Lower lobe of right lung (tissue), 2 donors: ENCODE data around the gene MACROD2. TPM values are rescaled to one million over a fixed set of nuclear protein-coding genes. Genes with fewer than 3 reads are reported as not detected.

Experiments used
- ATAC-seq, 2 donors: fragments of 200-7000 bp; cut with Tn5 transposase; one replicate each; pipeline ENCODE4 v1.9.1; 2020 to 2022; ENCODE audit warnings: mild to moderate bottlenecking in 2 of 2, moderate library complexity in 2 of 2
- DNase-seq: peaks from one replicate; pipeline ENCODE4 v3.0.0-alpha.2; 2020
- H3K27ac ChIP-seq: fragments of 200-600 bp; one replicate; pipeline ENCODE4 v1.8.0; 2022
- H3K27me3 ChIP-seq: fragments of 200-600 bp; one replicate; pipeline ENCODE4 v1.8.0; 2022; ENCODE audit warnings: low read depth
- H3K36me3 ChIP-seq: fragments of 200-600 bp; one replicate; pipeline ENCODE4 v1.8.0; 2022; ENCODE audit warnings: mild to moderate bottlenecking
- H3K4me1 ChIP-seq: fragments of 200-600 bp; one replicate; pipeline ENCODE4 v1.8.0; 2022
- H3K4me3 ChIP-seq: fragments of 200-600 bp; one replicate; pipeline ENCODE4 v1.8.0; 2022; ENCODE audit warnings: mild to moderate bottlenecking
- H3K9me3 ChIP-seq: fragments of 200-600 bp; one replicate; pipeline ENCODE4 v1.8.0; 2022
- intact Hi-C: fragments of 100-400 bp; cut with DNase I; formaldehyde crosslinking; loops from one replicate; pipeline ENCODE4 v1.11.0; 2022
- total RNA-seq: library from RNA; stranded (reverse); fragmentation: NEBNext Ultra II Directional; extraction: Animal tissue kit (Norgen Biotek cat#: 25700); gene quantifications from one replicate; pipeline ENCODE4 v1.2.1, GENCODE V29; 2021
- TF ChIP-seq, protein P1 (sequence below): fragments of 200-600 bp; IDR thresholded peaks from one replicate; pipeline ENCODE4 v1.8.0; 2022; ENCODE audit warnings: antibody characterized with exemption, mild to moderate bottlenecking
- donor health status: DM: no; HTN: yes; CAD: no; lungs with severe emphysema.

The MACROD2 gene
- total RNA-seq, 1 donor from 2014 or later: 73.0 TPM

DNA sequence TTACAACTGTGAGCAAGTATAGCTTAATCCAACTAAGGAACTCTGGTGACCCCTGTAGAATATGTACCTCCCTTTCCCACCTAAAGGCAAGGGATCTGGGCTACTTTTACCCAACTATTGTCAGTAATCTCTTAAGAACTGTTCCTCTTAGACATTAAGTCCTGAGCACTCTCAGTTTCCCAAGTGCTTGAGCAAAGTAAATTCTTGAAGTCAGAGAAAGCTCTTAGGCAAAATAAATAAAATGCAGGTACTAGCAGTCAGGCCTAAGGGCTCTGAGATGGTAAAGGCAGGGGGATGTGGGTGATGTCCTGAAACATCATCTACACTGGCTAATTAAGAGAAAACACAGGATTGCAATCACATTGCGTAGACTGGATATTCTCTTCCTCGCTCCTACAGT lies 788.5 kb downstream of the MACROD2 start:
- Histone ChIP-seq H3K4me3 (no peak overlapping the region), H3K36me3 (no peaks in the 10 kb centered on the region), H3K27me3 (no peaks in the 10 kb centered on the region), H3K4me1 (peaks cover 10% of the 10 kb centered on the region), H3K9me3 (no peaks in the 10 kb centered on the region), H3K27ac (no peak overlapping the region)
- intact Hi-C loops: no loop called here
- ATAC-seq (peak; percentile 46 to 87), DNase-seq (no peak)
- TF ChIP-seq, protein P1, sequence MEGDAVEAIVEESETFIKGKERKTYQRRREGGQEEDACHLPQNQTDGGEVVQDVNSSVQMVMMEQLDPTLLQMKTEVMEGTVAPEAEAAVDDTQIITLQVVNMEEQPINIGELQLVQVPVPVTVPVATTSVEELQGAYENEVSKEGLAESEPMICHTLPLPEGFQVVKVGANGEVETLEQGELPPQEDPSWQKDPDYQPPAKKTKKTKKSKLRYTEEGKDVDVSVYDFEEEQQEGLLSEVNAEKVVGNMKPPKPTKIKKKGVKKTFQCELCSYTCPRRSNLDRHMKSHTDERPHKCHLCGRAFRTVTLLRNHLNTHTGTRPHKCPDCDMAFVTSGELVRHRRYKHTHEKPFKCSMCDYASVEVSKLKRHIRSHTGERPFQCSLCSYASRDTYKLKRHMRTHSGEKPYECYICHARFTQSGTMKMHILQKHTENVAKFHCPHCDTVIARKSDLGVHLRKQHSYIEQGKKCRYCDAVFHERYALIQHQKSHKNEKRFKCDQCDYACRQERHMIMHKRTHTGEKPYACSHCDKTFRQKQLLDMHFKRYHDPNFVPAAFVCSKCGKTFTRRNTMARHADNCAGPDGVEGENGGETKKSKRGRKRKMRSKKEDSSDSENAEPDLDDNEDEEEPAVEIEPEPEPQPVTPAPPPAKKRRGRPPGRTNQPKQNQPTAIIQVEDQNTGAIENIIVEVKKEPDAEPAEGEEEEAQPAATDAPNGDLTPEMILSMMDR: no peak

DNA sequence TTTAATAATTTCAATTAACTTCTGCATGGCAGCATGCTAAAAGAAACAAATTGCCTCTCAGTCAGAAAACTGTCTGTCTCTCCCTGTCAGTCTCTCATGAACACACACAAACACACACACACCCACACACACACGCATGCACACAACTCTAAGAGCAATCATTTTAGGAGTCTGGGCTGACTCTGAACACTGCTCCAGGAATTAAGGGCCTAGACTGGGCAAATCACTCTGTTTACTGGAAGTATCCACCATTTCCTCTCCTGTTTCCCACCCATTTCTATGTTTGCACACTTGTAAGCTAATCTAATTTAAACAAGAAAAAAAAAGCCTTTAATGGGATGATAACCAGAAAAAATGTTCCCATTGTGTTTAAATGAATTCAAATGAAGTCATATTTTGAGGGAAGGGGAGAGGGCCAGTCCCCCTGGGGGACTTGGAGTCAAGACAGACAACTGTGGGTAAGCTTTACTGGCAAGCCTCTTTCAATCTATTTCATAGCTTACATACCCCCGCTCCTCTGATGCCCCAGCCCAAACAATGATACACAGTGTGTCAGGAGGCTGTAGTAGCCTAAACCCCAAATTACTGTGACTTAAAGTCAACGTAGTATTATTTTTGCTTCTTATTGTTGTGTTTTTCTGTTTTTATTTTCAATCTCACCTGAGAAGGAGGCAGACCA lies 789.9 kb downstream of the MACROD2 start:
- Histone ChIP-seq H3K4me1 (peaks cover 10% of the 10 kb centered on the region), H3K27ac (no peak overlapping the region), H3K9me3 (no peaks in the 10 kb centered on the region), H3K27me3 (no peaks in the 10 kb centered on the region), H3K36me3 (no peaks in the 10 kb centered on the region), H3K4me3 (no peak overlapping the region)
- intact Hi-C loops: no loop called here
- TF ChIP-seq, protein P1: no peak
- DNase-seq: no peak
- peak in 1 of 2 donors; percentile 84 for ATAC-seq

DNA sequence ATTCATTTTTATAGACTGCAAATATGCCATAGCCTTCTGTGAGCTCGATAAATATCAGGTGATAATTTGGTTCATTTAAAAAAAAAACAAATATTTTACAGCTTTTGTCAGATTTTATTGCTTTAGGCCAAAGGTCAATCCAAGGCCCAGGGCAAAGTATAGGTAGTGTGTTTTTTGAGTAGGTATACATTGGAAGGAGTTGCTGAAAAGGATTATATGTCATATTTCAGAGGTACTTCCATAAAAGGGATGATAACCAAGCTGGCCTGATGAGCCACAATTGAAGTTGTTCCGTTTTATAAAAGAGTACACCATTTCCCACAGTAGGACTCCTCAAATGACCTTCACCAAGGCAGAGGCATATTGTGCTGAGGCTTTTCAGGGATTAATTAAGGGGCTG lies 794.9 kb downstream of the MACROD2 start:
- Histone ChIP-seq H3K27me3 (no peaks in the 10 kb centered on the region), H3K9me3 (no peaks in the 10 kb centered on the region), H3K4me3 (no peak overlapping the region), H3K27ac (no peak overlapping the region), H3K36me3 (no peaks in the 10 kb centered on the region), H3K4me1 (no peaks in the 10 kb centered on the region)
- intact Hi-C loops: no loop called here
- TF ChIP-seq, protein P1: no peak
- no peak for DNase-seq
- no peak for ATAC-seq

DNA sequence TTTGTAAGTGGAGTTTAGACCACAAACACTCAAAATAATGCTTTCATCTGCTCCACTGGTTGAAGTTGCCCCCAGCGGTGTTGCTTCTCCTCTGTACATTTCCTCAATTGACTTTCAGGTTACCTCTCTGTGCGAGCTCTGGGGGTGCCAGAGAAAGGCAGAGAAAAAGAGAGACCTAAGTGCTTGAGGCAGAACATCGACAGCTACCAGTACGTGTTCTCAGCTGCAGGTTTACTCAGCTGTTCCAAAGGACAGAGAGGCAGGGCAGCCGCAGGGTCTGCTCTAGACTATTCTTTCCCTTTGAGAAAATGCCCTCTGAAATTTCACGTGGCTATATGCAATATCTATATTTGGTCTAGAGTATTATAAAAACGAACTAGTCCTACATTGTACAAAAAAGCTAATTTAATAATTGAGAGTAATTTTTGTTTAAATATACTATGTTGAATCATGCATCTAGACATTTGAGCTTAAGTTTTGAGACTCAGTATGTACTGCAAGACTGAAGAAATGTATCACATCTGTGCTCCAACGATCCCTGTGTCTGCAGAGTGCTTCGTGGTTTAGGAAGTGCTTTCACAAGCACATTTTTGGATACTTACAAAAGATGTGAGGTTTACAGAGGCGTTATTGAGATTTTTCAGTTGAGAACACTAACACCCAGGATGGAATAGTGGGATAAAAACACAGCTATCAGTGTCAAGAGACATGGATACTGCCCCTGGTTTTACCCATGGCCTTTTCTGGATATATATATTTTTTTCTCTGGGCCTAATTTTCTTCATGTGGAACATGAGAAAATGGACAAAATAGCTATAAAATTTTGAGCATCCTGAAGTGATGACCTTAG lies 795.7 kb downstream of the MACROD2 start:
- DNase-seq (no peak), ATAC-seq (no peak)
- Histone ChIP-seq H3K27me3 (no peaks in the 10 kb centered on the region), H3K9me3 (no peaks in the 10 kb centered on the region), H3K4me1 (no peaks in the 10 kb centered on the region), H3K36me3 (no peaks in the 10 kb centered on the region), H3K27ac (no peak overlapping the region), H3K4me3 (no peak overlapping the region)
- intact Hi-C loops: no loop called here
- TF ChIP-seq, protein P1: no peak

DNA sequence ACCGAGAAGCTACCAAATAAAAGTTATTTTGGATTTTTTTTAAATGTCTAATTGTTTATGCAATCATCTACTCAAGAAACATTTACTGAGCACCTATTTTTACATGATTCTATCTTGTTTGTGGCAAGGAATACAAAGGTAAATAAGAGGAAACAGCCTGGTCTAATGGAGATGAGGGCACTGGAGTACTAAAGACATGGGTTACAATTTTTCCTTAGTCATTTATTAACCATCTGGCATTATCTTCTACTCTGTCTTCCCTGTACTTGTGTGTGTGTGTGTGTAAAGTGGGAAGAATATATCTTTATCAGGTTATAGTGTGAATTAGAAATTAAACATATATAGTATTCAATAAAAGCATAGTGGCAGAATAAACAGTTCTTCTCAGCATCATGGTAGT lies 797.6 kb downstream of the MACROD2 start:
- no peaks in the 10 kb centered on the region for H3K4me1 ChIP-seq
- TF ChIP-seq, protein P1: no peak
- no peaks in the 10 kb centered on the region for H3K36me3 ChIP-seq
- H3K27ac ChIP-seq: no peak overlapping the region
- no peak for DNase-seq
- H3K4me3 ChIP-seq: no peak overlapping the region
- no peak for ATAC-seq
- no peaks in the 10 kb centered on the region for H3K9me3 ChIP-seq
- intact Hi-C loops: no loop called here
- H3K27me3 ChIP-seq: no peaks in the 10 kb centered on the region
